Keratinocyte (primary cell): ENCODE measurements around the gene SLAMF1. TPM values are rescaled to one million over a fixed set of nuclear protein-coding genes. Genes with fewer than 3 reads are reported as not detected.

Experiments
- DNase-seq: peaks from one replicate; pipeline ENCODE4 v3.0.0-alpha.2; 2011; ENCODE audit warnings: low read depth, missing footprints, low spot score
- FAIRE-seq: peaks from 2 replicates; lab custom pipeline; 2011; peaks lifted over from hg19 to GRCh38; lab: Jason Lieb, UNC
- H2AFZ ChIP-seq: 2 replicates; pipeline ENCODE4 v1.6.0; 2012; ENCODE audit warnings: low read length, control low read depth, inconsistent platforms; ENCODE audit not compliant: control insufficient read depth
- H3K27ac ChIP-seq: 2 replicates; pipeline ENCODE4 v1.5.1; 2011; ENCODE audit warnings: low read length; ENCODE audit not compliant: control insufficient read depth, insufficient read depth
- H3K27me3 ChIP-seq: 3 replicates; pipeline ENCODE4 v1.6.0; 2011; ENCODE audit warnings: low read length; ENCODE audit not compliant: control insufficient read depth, insufficient read depth; ENCODE audit errors: extremely low read depth
- H3K36me3 ChIP-seq, 2 experiments: 2 replicates in 1 of 2; 3 replicates in 1 of 2; pipeline ENCODE4 v1.5.1; 2011; ENCODE audit warnings: low read length in 2 of 2, mild to moderate bottlenecking in 1 of 2; ENCODE audit not compliant: control insufficient read depth in 2 of 2, insufficient read depth in 2 of 2; ENCODE audit errors: extremely low read depth in 1 of 2
- H3K4me1 ChIP-seq: 3 replicates; pipeline ENCODE4 v1.5.1; 2011; ENCODE audit warnings: low read length; ENCODE audit not compliant: control insufficient read depth, insufficient read depth; ENCODE audit errors: extremely low read depth
- H3K4me2 ChIP-seq: 3 replicates; pipeline ENCODE4 v1.6.0; 2011; ENCODE audit warnings: low read depth, low read length; ENCODE audit not compliant: control insufficient read depth, insufficient read depth; ENCODE audit errors: extremely low read depth
- H3K4me3 ChIP-seq, 3 experiments: fragments of 200-600 bp in 1 of 3; sonication (generic) in 1 of 3; 2 replicates in 2 of 3; 3 replicates in 1 of 3; pipeline ENCODE4 v1.5.1; 2011 to 2016; ENCODE audit warnings: low read length in 3 of 3, mild to moderate bottlenecking in 3 of 3, control low read depth in 2 of 3, inconsistent platforms in 1 of 3, low read depth in 1 of 3, mixed read lengths in 1 of 3, mixed run types in 1 of 3, moderate library complexity in 1 of 3; ENCODE audit not compliant: control insufficient read depth in 2 of 3, insufficient read depth in 2 of 3; ENCODE audit errors: extremely low read depth in 1 of 3
- H3K79me2 ChIP-seq: 2 replicates; pipeline ENCODE4 v1.6.0; 2012; ENCODE audit warnings: low read length; ENCODE audit not compliant: control insufficient read depth, insufficient read depth
- H3K9ac ChIP-seq: 3 replicates; pipeline ENCODE4 v1.6.0; 2011; ENCODE audit warnings: low read length; ENCODE audit not compliant: control insufficient read depth, insufficient read depth; ENCODE audit errors: extremely low read depth
- H3K9me1 ChIP-seq: 3 replicates; pipeline ENCODE4 v1.6.0; 2011; ENCODE audit warnings: low read length; ENCODE audit not compliant: control insufficient read depth, insufficient read depth; ENCODE audit errors: extremely low read depth
- H3K9me3 ChIP-seq: 2 replicates; pipeline ENCODE4 v1.5.1; 2012; ENCODE audit warnings: low read depth, low read length; ENCODE audit not compliant: control insufficient read depth
- H4K20me1 ChIP-seq: 3 replicates; pipeline ENCODE4 v1.6.0; 2011; ENCODE audit warnings: low read length; ENCODE audit not compliant: control insufficient read depth, insufficient read depth; ENCODE audit errors: extremely low read depth
- EZH2 ChIP-seq: IDR thresholded peaks from one replicate; pipeline ENCODE4 v1.6.1; 2012; ENCODE audit warnings: inconsistent platforms, mild to moderate bottlenecking, low read length, moderate library complexity
- dilution Hi-C: fragments of 300-500 bp; cut with MboI; formaldehyde crosslinking; loops from one replicate; pipeline ENCODE4 v1.7.0; 2020; ENCODE audit warnings: low sequenced_read_pairs; ENCODE audit not compliant: extremely low pct_ligation_motif_present
- polyA plus RNA-seq, 5 experiments: library from polyadenylated mRNA; depleted of rRNA in 3 of 5; stranded (reverse) in 3 of 5; stranded (forward) in 1 of 5; unstranded in 1 of 5; fragments of >200 nt; gene quantifications; 1 replicate in 1 of 5; 2 replicates in 3 of 5; 3 replicates in 1 of 5; pipeline versions ENCODE4 v1.2.1 to v1.2.3, GENCODE V29; 2011 to 2012; ENCODE audit warnings: missing spikeins in 2 of 5, low read depth in 1 of 5, low replicate concordance in 1 of 5
- TF ChIP-seq, protein P1 (sequence below), 3 experiments: IDR thresholded peaks in 1 of 3; conservative IDR thresholded peaks in 1 of 3; optimal IDR thresholded peaks in 1 of 3; 2 replicates in 2 of 3; 3 replicates in 1 of 3; pipeline versions ENCODE3 to v1.5.1; 2011; ENCODE audit warnings: low read length in 3 of 3, mild to moderate bottlenecking in 3 of 3, moderate library complexity in 2 of 3, control low read depth in 1 of 3, inconsistent platforms in 1 of 3; ENCODE audit not compliant: insufficient read depth in 2 of 3; ENCODE audit errors: extremely low read depth in 1 of 3

The SLAMF1 gene
- polyA plus RNA-seq, 1 donor (not counting 4 experiments of a cell fraction or from before 2014, with no cell fraction given): not detected

DNA sequence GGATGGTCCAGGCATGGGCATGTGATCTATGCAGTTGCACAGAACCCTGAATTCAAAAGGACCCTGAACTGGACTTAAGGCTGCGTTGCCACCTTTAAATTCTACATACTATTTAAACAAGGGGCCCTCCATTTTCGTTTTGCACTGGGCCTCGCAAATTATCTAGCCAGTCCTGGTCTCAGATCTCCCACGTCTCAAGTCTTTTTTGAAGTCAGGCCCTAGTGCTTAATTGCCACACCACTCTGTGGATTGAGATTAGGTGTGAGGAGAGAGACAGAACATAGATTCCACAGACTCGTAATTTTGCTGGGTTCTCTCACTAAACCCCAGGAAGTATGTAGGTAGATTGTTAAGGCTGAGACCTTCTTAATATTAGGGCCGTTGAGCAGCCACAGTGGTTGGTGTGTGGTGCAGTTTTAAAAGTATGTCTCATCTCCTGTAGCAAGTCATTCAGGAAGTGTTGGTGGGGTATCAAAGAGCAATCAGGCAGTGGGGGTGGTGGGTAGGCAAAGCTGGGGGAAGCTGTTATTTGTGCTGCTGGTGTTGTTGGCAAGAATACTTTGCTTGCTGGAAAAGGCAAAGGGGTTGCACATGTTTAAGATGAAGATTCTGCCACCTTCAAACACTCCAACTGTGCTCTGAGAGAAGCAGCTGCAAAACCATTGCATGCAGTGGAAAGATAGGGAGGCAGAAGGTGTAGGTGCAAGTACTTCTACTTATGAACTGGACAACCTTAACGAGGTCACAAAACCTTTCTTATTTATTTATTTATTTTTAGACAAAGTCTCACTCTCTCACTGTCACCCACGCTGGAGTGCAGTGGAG lies 78.8 kb downstream of the SLAMF1 start:
- Histone ChIP-seq H3K4me1 (no peaks in the 10 kb centered on the region), H3K9ac (no peak overlapping the region), H3K27ac (no peak overlapping the region), H3K4me3 (no peak overlapping the region), H3K36me3 (no peaks in the 10 kb centered on the region), H3K9me1 (no peaks in the 10 kb centered on the region), H3K4me2 (no peak overlapping the region), H4K20me1 (no peaks in the 10 kb centered on the region), H3K9me3 (no peaks in the 10 kb centered on the region), H3K79me2 (no peaks in the 10 kb centered on the region), H2AFZ (no peak overlapping the region), H3K27me3 (no peaks in the 10 kb centered on the region)
- TF ChIP-seq EZH2: no peak
- TF ChIP-seq, protein P1, sequence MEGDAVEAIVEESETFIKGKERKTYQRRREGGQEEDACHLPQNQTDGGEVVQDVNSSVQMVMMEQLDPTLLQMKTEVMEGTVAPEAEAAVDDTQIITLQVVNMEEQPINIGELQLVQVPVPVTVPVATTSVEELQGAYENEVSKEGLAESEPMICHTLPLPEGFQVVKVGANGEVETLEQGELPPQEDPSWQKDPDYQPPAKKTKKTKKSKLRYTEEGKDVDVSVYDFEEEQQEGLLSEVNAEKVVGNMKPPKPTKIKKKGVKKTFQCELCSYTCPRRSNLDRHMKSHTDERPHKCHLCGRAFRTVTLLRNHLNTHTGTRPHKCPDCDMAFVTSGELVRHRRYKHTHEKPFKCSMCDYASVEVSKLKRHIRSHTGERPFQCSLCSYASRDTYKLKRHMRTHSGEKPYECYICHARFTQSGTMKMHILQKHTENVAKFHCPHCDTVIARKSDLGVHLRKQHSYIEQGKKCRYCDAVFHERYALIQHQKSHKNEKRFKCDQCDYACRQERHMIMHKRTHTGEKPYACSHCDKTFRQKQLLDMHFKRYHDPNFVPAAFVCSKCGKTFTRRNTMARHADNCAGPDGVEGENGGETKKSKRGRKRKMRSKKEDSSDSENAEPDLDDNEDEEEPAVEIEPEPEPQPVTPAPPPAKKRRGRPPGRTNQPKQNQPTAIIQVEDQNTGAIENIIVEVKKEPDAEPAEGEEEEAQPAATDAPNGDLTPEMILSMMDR (optimal IDR thresholded peaks at IDR 0.05 in 1 of 3, IDR thresholded peaks at IDR 0.05 in 1 of 3, conservative IDR thresholded peaks at IDR 0.05 in 1 of 3; ENCODE audit: extremely low read depth in 1 of 3, insufficient read depth in 2 of 3, low read length in 3 of 3): no peak
- DNase-seq: no peak
- dilution Hi-C loops: no loop called here
- FAIRE-seq: no peak

DNA sequence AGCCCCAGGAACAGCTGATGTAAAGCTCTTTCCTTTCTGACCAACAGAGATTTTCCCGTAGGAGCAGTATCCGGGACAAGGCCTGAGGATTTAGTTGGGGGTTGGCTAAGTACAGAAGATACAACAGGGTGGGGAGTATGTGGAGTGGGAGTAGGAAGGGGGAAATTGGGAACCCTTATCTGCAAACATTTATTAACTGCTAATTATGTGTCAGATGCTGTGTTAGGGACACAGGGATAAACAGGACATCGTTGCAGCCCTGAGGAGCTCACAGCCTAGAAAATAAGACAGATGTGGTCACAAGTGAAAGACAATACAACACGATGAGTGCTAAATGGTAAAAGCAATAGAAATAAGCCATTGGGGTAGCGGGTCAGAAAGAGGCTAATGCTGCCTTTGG lies 79.5 kb downstream of the SLAMF1 start:
- no peaks in the 10 kb centered on the region for H3K27me3 ChIP-seq
- no peak overlapping the region for H2AFZ ChIP-seq
- H3K27ac ChIP-seq: no peak overlapping the region
- dilution Hi-C loops: no loop called here
- H3K4me3 ChIP-seq: no peak overlapping the region
- H3K9me1 ChIP-seq: no peaks in the 10 kb centered on the region
- no peak overlapping the region for H3K4me2 ChIP-seq
- H4K20me1 ChIP-seq: no peaks in the 10 kb centered on the region
- H3K79me2 ChIP-seq: no peaks in the 10 kb centered on the region
- H3K9me3 ChIP-seq: no peaks in the 10 kb centered on the region
- no peaks in the 10 kb centered on the region for H3K4me1 ChIP-seq
- DNase-seq (no peak), FAIRE-seq (no peak)
- no peaks in the 10 kb centered on the region for H3K36me3 ChIP-seq
- TF ChIP-seq EZH2: no peak
- TF ChIP-seq, protein P1 (optimal IDR thresholded peaks at IDR 0.05 in 1 of 3, IDR thresholded peaks at IDR 0.05 in 1 of 3, conservative IDR thresholded peaks at IDR 0.05 in 1 of 3; ENCODE audit: extremely low read depth in 1 of 3, insufficient read depth in 2 of 3, low read length in 3 of 3): no peak
- H3K9ac ChIP-seq: no peak overlapping the region
